AG09309 (cell line): ENCODE data around the gene SLC4A3.

Source experiments
- DNase-seq: peaks from one replicate; pipeline ENCODE4 v3.0.0-alpha.2; 2010; ENCODE audit warnings: low read depth
- H3K4me3 ChIP-seq: 2 replicates; pipeline ENCODE4 v1.5.1; 2011; ENCODE audit warnings: mild to moderate bottlenecking, low read depth, low read length, moderate library complexity; ENCODE audit not compliant: control insufficient read depth
- CTCF ChIP-seq: IDR thresholded peaks from 2 replicates; pipeline ENCODE4 v1.5.1; 2011; ENCODE audit warnings: mild to moderate bottlenecking, low read depth, low read length, inconsistent platforms; ENCODE audit not compliant: insufficient read depth, control insufficient read depth; ENCODE audit errors: missing control alignments

The SLC4A3 gene

GRCh38 chr2:219636941-219637841 lies 9.8 kb downstream of the SLC4A3 start:
- TF ChIP-seq CTCF, result no peak
- no peak for DNase-seq
- no peak overlapping the region for H3K4me3 ChIP-seq

GRCh38 chr2:219637842-219638185 lies 10.4 kb downstream of the SLC4A3 start:
- no peak for DNase-seq
- H3K4me3 ChIP-seq, result no peak overlapping the region
- no peak for TF ChIP-seq CTCF

GRCh38 chr2:219638217-219638947 lies 11.0 kb downstream of the SLC4A3 start:
- DNase-seq, result no peak
- no peak overlapping the region for H3K4me3 ChIP-seq
- TF ChIP-seq CTCF, result peak; percentile 33

- DNase-seq, result peak; percentile 51
- H3K4me3 ChIP-seq, result no peak overlapping the region
- TF ChIP-seq CTCF, result no peak
Observed at GRCh38 chr2:219638948-219639755, 11.7 kb downstream of the SLC4A3 start.

- no peak for DNase-seq
- TF ChIP-seq CTCF, result no peak
- no peak overlapping the region for H3K4me3 ChIP-seq
Observed at GRCh38 chr2:219641390-219642068, 14.1 kb downstream of the SLC4A3 start.

GRCh38 chr2:219642069-219642454 lies 14.6 kb downstream of the SLC4A3 start:
- no peak overlapping the region for H3K4me3 ChIP-seq
- DNase-seq, result no peak
- no peak for TF ChIP-seq CTCF
